ENCODE results near the gene AMPD3. TPM values are rescaled to one million over a fixed set of nuclear protein-coding genes. Genes with fewer than 3 reads are reported as not detected.

The AMPD3 gene
- total RNA-seq, 1 experiment from 2014 or later = 17.2 TPM

DNA sequence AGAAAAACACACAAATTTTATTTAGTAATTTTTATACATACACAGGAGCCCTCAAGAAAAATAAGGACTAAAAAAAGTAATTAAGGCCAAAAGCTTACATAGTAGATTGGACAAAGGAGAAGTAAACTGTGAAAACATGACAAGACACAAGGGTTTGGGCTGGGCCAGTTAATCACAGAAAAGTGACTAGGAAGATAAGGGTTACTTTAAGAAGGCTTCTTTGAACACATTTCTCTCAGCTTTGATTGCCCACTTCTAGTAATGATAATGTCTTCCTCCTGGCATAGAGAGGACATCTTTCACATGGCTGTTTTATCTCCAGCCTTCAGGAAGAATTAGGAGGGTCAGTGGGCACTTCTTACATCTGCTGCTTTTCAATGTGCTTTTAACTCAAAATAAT, 82.5 kb downstream of the AMPD3 start:
- DNase-seq (ENCODE audit: low read depth) = no peak

GRCh38 chr11:10538924-10539323, 83.9 kb downstream of the AMPD3 start:
- no peak for DNase-seq (ENCODE audit: low read depth)

- no peak for DNase-seq (ENCODE audit: low read depth)
Observed at GRCh38 chr11:10539339-10539738, 84.3 kb downstream of the AMPD3 start.

- peak; percentile 62 for DNase-seq (ENCODE audit: low read depth)
Observed at GRCh38 chr11:10540546-10540914, 85.5 kb downstream of the AMPD3 start.

DNA sequence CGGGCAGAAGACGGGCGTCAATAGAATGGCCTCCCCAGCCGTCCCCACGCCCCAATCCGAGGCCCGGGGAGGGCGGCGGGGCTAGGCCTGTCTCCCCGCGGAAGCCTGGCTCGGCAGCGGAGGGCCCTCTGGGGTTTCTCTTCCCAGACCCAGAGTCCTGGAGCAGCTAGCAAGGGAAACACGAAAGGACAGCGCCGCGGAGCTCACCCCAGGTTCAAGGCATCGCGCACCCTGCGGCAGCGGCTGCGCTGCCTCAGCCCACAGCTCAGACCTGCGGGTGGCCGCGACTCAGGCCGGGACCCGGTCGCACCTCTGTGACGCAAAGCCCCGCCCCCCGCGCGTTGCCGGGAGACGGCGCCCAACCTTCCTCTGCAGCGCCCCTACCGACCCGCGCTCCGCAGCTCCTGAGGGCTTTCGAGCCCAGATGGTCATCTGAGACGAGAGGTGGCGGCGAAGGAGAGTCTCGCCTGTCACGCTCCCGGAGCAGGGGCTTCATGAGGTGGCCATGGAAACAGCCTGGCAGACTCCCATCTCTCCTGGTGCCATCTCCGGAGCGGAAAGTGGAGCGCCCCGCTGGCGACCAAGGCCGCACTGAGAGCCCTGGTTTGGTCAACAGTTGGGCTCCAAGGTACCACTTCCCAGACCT, 86.0 kb downstream of the AMPD3 start, which contains the start of gene RNF141:
TSS of gene RNF141 (minus strand) at position 273 of the 646 bp plus-strand sequence. CDS start 7,029 bp downstream, outside the sequence.
- DNase-seq (ENCODE audit: low read depth) = peak; percentile 94

DNA sequence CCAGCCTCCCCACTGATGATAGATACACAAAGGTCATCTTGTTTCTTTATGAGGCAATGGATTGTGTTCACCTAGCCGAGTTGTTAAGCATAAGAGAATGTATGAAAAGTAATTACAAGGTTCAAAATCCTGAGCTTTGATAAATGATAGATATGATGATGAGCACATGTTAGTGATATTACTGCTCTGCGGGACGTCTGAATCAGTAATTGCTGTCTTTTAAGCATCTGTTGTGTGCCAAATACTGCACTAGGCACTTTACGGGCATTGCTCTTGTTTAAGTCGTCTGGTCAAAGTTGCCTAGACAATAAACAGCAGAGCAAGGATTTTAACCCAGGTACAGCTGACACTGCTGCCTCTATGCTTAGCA, 86.5 kb downstream of the AMPD3 start:
- DNase-seq (ENCODE audit: low read depth) = no peak

DNA sequence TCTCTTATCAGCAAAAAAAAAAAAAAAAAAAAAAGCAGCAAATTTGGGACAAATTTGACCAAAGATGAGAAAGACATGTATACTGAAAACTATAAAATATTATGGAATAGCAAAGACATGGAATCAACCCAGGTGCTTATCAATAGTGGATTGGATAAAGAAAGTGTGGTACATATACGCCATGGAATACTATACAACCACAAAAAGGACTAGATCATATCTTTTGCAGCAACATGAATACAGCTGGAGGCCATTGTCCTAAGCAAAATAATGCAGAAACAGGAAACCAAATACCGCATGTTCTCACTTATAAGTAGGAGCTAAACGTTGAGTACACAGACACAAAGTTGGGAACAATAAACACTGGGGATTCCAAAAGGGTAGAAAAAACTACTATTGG, 87.7 kb downstream of the AMPD3 start:
- DNase-seq (ENCODE audit: low read depth) = no peak

DNA sequence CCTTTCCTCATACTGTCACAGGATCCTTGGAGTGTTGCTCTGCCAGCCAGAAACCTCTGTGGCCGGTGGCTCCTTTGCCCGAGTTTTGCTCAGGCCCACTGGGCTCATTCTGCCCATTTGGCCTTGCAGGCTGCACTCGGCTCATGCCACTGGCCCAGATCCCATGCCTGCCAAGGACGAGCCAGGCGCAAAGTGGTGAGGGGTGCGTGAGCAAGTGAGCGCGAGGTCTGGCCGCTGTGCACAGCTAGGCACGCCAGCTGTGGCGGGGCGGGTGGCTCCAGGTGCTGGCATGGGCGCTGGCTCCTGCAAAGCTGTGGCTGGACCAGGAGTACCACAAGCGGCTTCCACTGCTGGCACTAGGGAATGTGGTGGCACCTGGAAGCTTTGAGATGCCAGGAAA, 88.7 kb downstream of the AMPD3 start:
- DNase-seq (ENCODE audit: low read depth) = no peak

GRCh38 chr11:10544491-10545465, 89.7 kb downstream of the AMPD3 start:
- DNase-seq (ENCODE audit: low read depth) = no peak

DNA sequence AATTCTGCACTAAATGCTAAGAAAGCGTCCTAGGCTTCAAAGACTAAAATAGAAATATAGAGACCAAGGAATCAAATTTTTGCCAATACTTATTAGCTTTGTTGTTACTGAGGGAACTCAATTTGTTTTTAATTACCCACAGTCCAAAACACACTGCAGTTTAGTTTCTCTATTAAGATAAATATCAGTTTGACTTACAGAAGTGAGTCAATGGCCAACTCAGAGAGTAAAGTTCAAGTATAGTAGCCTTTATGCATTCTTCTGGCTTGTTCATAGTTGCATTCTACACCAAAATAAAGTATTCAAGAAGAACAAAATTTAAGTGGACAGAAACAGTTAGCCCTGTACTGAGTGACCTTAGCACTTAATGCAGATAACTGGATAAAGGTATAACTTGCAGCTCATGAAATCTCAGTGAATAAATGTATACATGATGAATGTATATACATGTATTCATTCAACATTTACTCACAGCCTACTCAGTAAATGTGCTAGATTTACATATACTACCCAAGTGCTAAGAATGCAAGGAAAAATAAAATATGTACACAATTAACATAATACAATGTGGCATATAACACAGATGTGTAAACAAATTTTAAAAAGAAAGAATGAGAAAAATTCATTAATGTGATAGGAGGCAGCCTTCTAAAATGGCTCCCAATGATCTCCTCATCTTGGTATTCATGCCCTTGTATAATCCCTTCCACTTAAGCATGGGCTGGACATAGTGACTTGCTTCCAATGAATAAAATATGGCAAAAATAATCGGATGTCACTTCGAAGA, 95.6 kb downstream of the AMPD3 start:
- peak; percentile 88 for DNase-seq (ENCODE audit: low read depth)

GRCh38 chr11:10551290-10551592, 96.2 kb downstream of the AMPD3 start:
- peak; percentile 9 for DNase-seq (ENCODE audit: low read depth)

- no peak for DNase-seq (ENCODE audit: low read depth)
Observed at GRCh38 chr11:10551845-10552352, 96.8 kb downstream of the AMPD3 start.

DNA sequence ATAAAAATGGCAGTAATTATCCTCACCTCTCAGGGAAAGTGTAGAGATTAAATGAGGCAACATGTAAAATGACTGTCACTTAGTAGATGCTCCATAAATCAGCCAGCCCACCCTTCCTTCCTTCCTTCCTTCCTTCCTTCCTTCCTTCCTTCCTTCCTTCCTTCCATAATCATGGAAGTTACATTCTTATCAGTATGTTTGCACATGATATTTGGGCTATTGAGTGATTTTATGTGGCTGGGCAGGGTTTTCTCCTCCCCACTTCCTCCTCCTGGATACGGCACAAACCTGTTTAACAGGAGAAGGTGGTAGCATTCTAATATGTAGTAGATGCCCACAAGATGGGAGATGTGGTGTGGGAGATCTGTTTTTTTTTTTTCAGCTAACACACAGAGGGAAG, 101.5 kb downstream of the AMPD3 start:
- no peak for DNase-seq (ENCODE audit: low read depth)

Other genes starting within 250 kb of the AMPD3 start
- 19.2 and 30.5 TPM in 2 replicates for gene SBF2, start 161.0 kb upstream of the AMPD3 start, total RNA-seq (2014; rRNA removed; shearing (Covaris generic))
- gene ADM, start 150.2 kb upstream of the AMPD3 start, total RNA-seq (2014; rRNA removed; shearing (Covaris generic)) = 283 and 361 TPM in 2 replicates
- gene RNF141, start 85.9 kb downstream of the AMPD3 start, total RNA-seq (2014; rRNA removed; shearing (Covaris generic)) = 31.2 and 31.4 TPM in 2 replicates
- gene LYVE1, start 113.4 kb downstream of the AMPD3 start, total RNA-seq (2014; rRNA removed; shearing (Covaris generic)) = 0.15 TPM in 1 of 2 replicates, not detected in the other
- gene IRAG1, start 238.5 kb downstream of the AMPD3 start, total RNA-seq (2014; rRNA removed; shearing (Covaris generic)) = 18.4 and 27.5 TPM in 2 replicates